Thyroid gland (tissue), 4 donors: Measurements from ENCODE around the gene TLE4.

Experiments
- POLR2A ChIP-seq, 2 donors: fragments of 450-650 bp; IDR thresholded peaks; one replicate each; pipeline ENCODE4 v1.6.1; 2017; ENCODE audit warnings: antibody characterized with exemption in 2 of 2, mild to moderate bottlenecking in 2 of 2, moderate library complexity in 1 of 2
- TF ChIP-seq, protein P1 (sequence below), 6 experiments: fragments of 200-600 bp in 3 of 6; fragments of 450-650 bp in 3 of 6; sonication (generic) in 3 of 6; IDR thresholded peaks; one replicate each; pipeline ENCODE4 v1.5.1; 2016 to 2019; ENCODE audit warnings: antibody characterized with exemption in 6 of 6, mild to moderate bottlenecking in 2 of 6, inconsistent platforms in 1 of 6, moderate library complexity in 1 of 6

DNA sequence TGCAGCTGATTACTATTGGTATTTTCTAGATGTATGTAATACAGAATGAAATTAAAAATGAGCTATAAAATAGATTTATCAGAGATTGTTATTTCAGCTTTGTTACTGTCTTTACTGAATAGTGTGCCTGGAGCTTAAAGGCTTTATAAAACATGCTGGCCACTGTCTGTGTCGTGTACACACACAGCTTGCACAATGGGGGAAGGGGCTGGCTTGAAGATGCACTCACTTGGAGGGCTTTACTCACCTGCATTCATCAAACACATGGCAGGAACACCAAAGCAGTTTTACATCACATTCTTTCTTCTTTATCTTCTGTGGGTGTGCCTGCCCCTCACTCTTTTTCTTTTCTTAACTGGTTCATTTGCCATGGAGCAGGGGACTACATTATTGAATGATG lies 60.9 kb downstream of the TLE4 start:
- TF ChIP-seq, protein P1, sequence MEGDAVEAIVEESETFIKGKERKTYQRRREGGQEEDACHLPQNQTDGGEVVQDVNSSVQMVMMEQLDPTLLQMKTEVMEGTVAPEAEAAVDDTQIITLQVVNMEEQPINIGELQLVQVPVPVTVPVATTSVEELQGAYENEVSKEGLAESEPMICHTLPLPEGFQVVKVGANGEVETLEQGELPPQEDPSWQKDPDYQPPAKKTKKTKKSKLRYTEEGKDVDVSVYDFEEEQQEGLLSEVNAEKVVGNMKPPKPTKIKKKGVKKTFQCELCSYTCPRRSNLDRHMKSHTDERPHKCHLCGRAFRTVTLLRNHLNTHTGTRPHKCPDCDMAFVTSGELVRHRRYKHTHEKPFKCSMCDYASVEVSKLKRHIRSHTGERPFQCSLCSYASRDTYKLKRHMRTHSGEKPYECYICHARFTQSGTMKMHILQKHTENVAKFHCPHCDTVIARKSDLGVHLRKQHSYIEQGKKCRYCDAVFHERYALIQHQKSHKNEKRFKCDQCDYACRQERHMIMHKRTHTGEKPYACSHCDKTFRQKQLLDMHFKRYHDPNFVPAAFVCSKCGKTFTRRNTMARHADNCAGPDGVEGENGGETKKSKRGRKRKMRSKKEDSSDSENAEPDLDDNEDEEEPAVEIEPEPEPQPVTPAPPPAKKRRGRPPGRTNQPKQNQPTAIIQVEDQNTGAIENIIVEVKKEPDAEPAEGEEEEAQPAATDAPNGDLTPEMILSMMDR (IDR thresholded peaks at IDR 0.05) = no peak
- no peak for TF ChIP-seq POLR2A (IDR thresholded peaks at IDR 0.05)
